IMR-90 (cell line): ENCODE results near the gene ACOT4. TPM values are rescaled to one million over a fixed set of nuclear protein-coding genes. Genes with fewer than 3 reads are reported as not detected.

Source experiments
- ATAC-seq: fragments of 200-7000 bp; cut with Tn5 transposase; 2 replicates; pipeline ENCODE4 v1.9.1; 2020; ENCODE audit warnings: low read depth, mild to moderate bottlenecking, moderate library complexity
- BruUV-seq: library from RNA; stranded (reverse); fragments of 400-500 nt; replicated peaks from 2 replicates; lab custom pipeline; 2021; lab: Mats Ljungman, UMichigan
- CTCF ChIA-PET: fragments of 300-600 bp; formaldehyde crosslinking; extraction: SDS; loops from one replicate; lab custom pipeline; 2021; ENCODE audit warnings: antibody characterized with exemption; lab: Yijun Ruan, JAX
- POLR2A ChIA-PET: fragments of 300-600 bp; sonication (Branson Sonifier 250); formaldehyde crosslinking; loops from one replicate; lab custom pipeline; 2022; ENCODE audit warnings: antibody characterized with exemption; ENCODE audit not compliant: unreplicated experiment; lab: Charles Lee
- DNase-seq: peaks from one replicate; pipeline ENCODE4 v3.0.0; 2013
- H2AFZ ChIP-seq: replicated peaks from 2 replicates; pipeline ENCODE3; 2013; ENCODE audit warnings: low read length, mild to moderate bottlenecking; ENCODE audit not compliant: poor library complexity
- H2AK5ac ChIP-seq: 2 replicates; pipeline ENCODE4 v1.6.1; 2013; ENCODE audit warnings: low read depth, low read length, inconsistent platforms
- H2AK9ac ChIP-seq: replicated peaks from 2 replicates; pipeline ENCODE3; 2013; ENCODE audit warnings: mild to moderate bottlenecking, low read depth, low read length, moderate library complexity; ENCODE audit not compliant: poor library complexity
- H2BK120ac ChIP-seq: 2 replicates; pipeline ENCODE4 v1.6.1; 2013; ENCODE audit warnings: low read depth, low read length, inconsistent platforms
- H2BK15ac ChIP-seq: 3 replicates; pipeline ENCODE4 v1.6.1; 2013; ENCODE audit warnings: low read depth, low read length, inconsistent platforms
- H2BK20ac ChIP-seq: 2 replicates; pipeline ENCODE4 v1.6.1; 2013; ENCODE audit warnings: low read depth, mild to moderate bottlenecking, inconsistent platforms, low read length, moderate library complexity
- H2BK5ac ChIP-seq: 2 replicates; pipeline ENCODE4 v1.6.1; 2013; ENCODE audit warnings: mild to moderate bottlenecking, low read depth, low read length, inconsistent platforms; ENCODE audit not compliant: poor library complexity, severe bottlenecking
- H3K14ac ChIP-seq: replicated peaks from 2 replicates; pipeline ENCODE4 v1.6.1; 2013; ENCODE audit warnings: low read depth, low read length, inconsistent platforms
- H3K18ac ChIP-seq: 2 replicates; pipeline ENCODE4 v1.6.1; 2013; ENCODE audit warnings: low read depth, low read length, control low read depth
- H3K23ac ChIP-seq: 2 replicates; pipeline ENCODE4 v1.6.1; 2013; ENCODE audit warnings: low read depth, low read length, inconsistent platforms
- H3K27ac ChIP-seq: 2 replicates; pipeline ENCODE4 v1.5.1; 2013; ENCODE audit warnings: mild to moderate bottlenecking, control low read depth, low read length; ENCODE audit not compliant: insufficient read depth
- H3K27me3 ChIP-seq: 2 replicates; pipeline ENCODE4 v1.6.1; 2013; ENCODE audit warnings: low read length; ENCODE audit not compliant: control insufficient read depth, insufficient read depth
- H3K36me3 ChIP-seq: 2 replicates; pipeline ENCODE4 v1.6.1; 2013; ENCODE audit warnings: low read length, mixed read lengths; ENCODE audit not compliant: control insufficient read depth, insufficient read depth
- H3K4ac ChIP-seq: 2 replicates; pipeline ENCODE4 v1.6.1; 2013; ENCODE audit warnings: low read depth, low read length, inconsistent platforms
- H3K4me1 ChIP-seq: 2 replicates; pipeline ENCODE4 v1.6.1; 2013; ENCODE audit warnings: low read length, mixed read lengths; ENCODE audit not compliant: control insufficient read depth, insufficient read depth
- H3K4me2 ChIP-seq: 2 replicates; pipeline ENCODE4 v1.6.1; 2013; ENCODE audit warnings: low read depth, mild to moderate bottlenecking, control low read depth, low read length, moderate library complexity
- H3K4me3 ChIP-seq: 2 replicates; pipeline ENCODE4 v1.5.1; 2013; ENCODE audit warnings: low read depth, mild to moderate bottlenecking, control low read depth, low read length, moderate library complexity; ENCODE audit not compliant: insufficient read depth
- H3K56ac ChIP-seq: 2 replicates; pipeline ENCODE4 v1.6.1; 2013; ENCODE audit warnings: low read length, inconsistent platforms; ENCODE audit not compliant: insufficient read depth; ENCODE audit errors: extremely low read depth
- H3K79me1 ChIP-seq, 2 experiments: 2 replicates each; pipeline ENCODE4 v1.6.1; 2013; ENCODE audit warnings: low read length in 2 of 2, inconsistent platforms in 1 of 2, low read depth in 1 of 2
- H3K9ac ChIP-seq: 2 replicates; pipeline ENCODE4 v1.6.1; 2013; ENCODE audit warnings: low read depth, low read length, control low read depth
- H3K9me1 ChIP-seq: 2 replicates; pipeline ENCODE4 v1.6.1; 2013; ENCODE audit warnings: low read length, inconsistent platforms; ENCODE audit not compliant: insufficient read depth
- H3K9me3 ChIP-seq: 2 replicates; pipeline ENCODE4 v1.6.1; 2013; ENCODE audit warnings: low read length; ENCODE audit not compliant: control insufficient read depth, insufficient read depth
- H4K20me1 ChIP-seq: 2 replicates; pipeline ENCODE4 v1.6.1; 2013; ENCODE audit warnings: low read length, inconsistent platforms; ENCODE audit not compliant: insufficient read depth
- H4K5ac ChIP-seq: 2 replicates; pipeline ENCODE4 v1.6.1; 2013; ENCODE audit warnings: mild to moderate bottlenecking, low read depth, low read length, control low read depth
- H4K8ac ChIP-seq, 2 experiments: 2 replicates each; pipeline ENCODE4 v1.6.1; 2013; ENCODE audit warnings: low read depth in 2 of 2, low read length in 2 of 2, control low read depth in 1 of 2, inconsistent platforms in 1 of 2
- H4K91ac ChIP-seq: 2 replicates; pipeline ENCODE4 v1.6.1; 2013; ENCODE audit warnings: low read depth, low read length, inconsistent platforms; ENCODE audit not compliant: insufficient read depth
- CTCF ChIP-seq: conservative IDR thresholded peaks from 2 replicates; pipeline ENCODE4 v1.5.1; 2012; ENCODE audit warnings: mild to moderate bottlenecking, low read depth, low read length, improper control_type of control experiment
- FOS ChIP-seq: fragments of 150-350 bp; IDR thresholded peaks from 2 replicates; pipeline ENCODE4 v1.6.1; 2016; ENCODE audit warnings: low read depth, low read length
- MAFK ChIP-seq: IDR thresholded peaks from 2 replicates; pipeline ENCODE4 v1.6.1; 2012; ENCODE audit warnings: low read depth, low read length, improper control_type of control experiment
- RAD21 ChIP-seq: IDR thresholded peaks from 2 replicates; pipeline ENCODE4 v1.6.1; 2012; ENCODE audit warnings: low read length, improper control_type of control experiment
- USF2 ChIP-seq: fragments of 150-350 bp; IDR thresholded peaks from 2 replicates; pipeline ENCODE4 v1.6.1; 2017; ENCODE audit warnings: mild to moderate bottlenecking, antibody characterized with exemption, low read length, low read depth
- WGBS, 2 experiments: methylation state at CpG; one replicate each; pipeline versions ENCODE4 v1.1.5 to v1.1.7; 2013; ENCODE audit warnings: missing lambda C conversion rate in 2 of 2; ENCODE audit not compliant: insufficient read length in 1 of 2; ENCODE audit errors: extremely low coverage in 2 of 2; 5-methylcytosine and 5-hydroxymethylcytosine counted together
- dilution Hi-C: fragments of 300-500 bp; cut with HindIII; formaldehyde crosslinking; loops from one replicate; pipeline ENCODE4 v1.14.3; 2018; ENCODE audit warnings: low sequenced_read_pairs; ENCODE audit not compliant: unreplicated experiment
- in situ Hi-C: fragments of 300-500 bp; cut with MboI; formaldehyde crosslinking; loops from 3 replicates; pipeline ENCODE4 v1.14.3; 2019; ENCODE audit warnings: low sequenced_read_pairs, inconsistent platforms, mixed read lengths
- intact Hi-C: fragments of 100-400 bp; cut with micrococcal nuclease; formaldehyde crosslinking; loops from 2 replicates; pipeline ENCODE4 v1.10.0; 2022
- polyA plus RNA-seq, 3 experiments: library from polyadenylated mRNA; depleted of rRNA; stranded (reverse); fragments of >200 nt; gene quantifications; 2 replicates each; pipeline ENCODE4 v1.2.3, GENCODE V29; 2012; ENCODE audit warnings: low replicate concordance in 1 of 3
- total RNA-seq: library from RNA; depleted of rRNA; stranded (reverse); fragments of >200 nt; gene quantifications from 2 replicates; pipeline ENCODE4 v1.2.3, GENCODE V29; 2012

The ACOT4 gene
- total and polyA plus RNA-seq, 2 of the 4 experiments (the other 2 are of a cell fraction): 0.22 to 0.54 TPM

- no peak overlapping the region for H4K5ac ChIP-seq
- no peak overlapping the region for H4K91ac ChIP-seq
- dilution Hi-C loops (no loop called here), intact Hi-C loops (no loop called here), in situ Hi-C loops (no loop called here)
- POLR2A ChIA-PET: no interaction called here
- H2AFZ ChIP-seq: no peak overlapping the region
- no peaks in the 10 kb centered on the region for H4K20me1 ChIP-seq
- no peak for ATAC-seq
- no peak overlapping the region for H3K27ac ChIP-seq
- H3K9me3 ChIP-seq: no peaks in the 10 kb centered on the region
- CTCF ChIA-PET: no interaction called here
- no peak overlapping the region for H2BK15ac ChIP-seq
- no peak overlapping the region for H3K4me2 ChIP-seq
- H2AK9ac ChIP-seq: no peak overlapping the region
- no CpG with 5 or more reads among the region's 4 CpGs for WGBS, 2 experiments
- TF ChIP-seq RAD21 (no peak), CTCF (no peak), FOS (no peak), MAFK (no peak), USF2 (no peak)
- no peak overlapping the region for H2BK5ac ChIP-seq
- H3K27me3 ChIP-seq: peaks cover 8% of the 10 kb centered on the region
- H2BK20ac ChIP-seq: no peak overlapping the region
- no peak overlapping the region for H3K18ac ChIP-seq
- no TSS peak for BruUV-seq
- no peak overlapping the region for H3K9ac ChIP-seq
- no peak overlapping the region for H2AK5ac ChIP-seq
- H3K36me3 ChIP-seq: no peaks in the 10 kb centered on the region
- DNase-seq: no peak
- H3K23ac ChIP-seq: no peak overlapping the region
- H3K4ac ChIP-seq: no peak overlapping the region
- H3K4me3 ChIP-seq: no peak overlapping the region
- H3K79me1 ChIP-seq: no peaks in the 10 kb centered on the region
- no peaks in the 10 kb centered on the region for H3K9me1 ChIP-seq
- no peak overlapping the region for H3K14ac ChIP-seq
- no peak overlapping the region for H2BK120ac ChIP-seq
- no peak overlapping the region for H4K8ac ChIP-seq
- H3K56ac ChIP-seq: no peak overlapping the region
- no peaks in the 10 kb centered on the region for H3K4me1 ChIP-seq
Measured at GRCh38 chr14:73623504-73624054, 31.9 kb downstream of the ACOT4 start.
